CD4-positive, alpha-beta T cell treated with Interleukin-15 for 1 hour (primary cell): ENCODE measurements around the gene INSIG1.

Source experiments
- DNase-seq: peaks from one replicate; pipeline ENCODE4 v3.0.0-alpha.2; 2020

The INSIG1 gene

DNA sequence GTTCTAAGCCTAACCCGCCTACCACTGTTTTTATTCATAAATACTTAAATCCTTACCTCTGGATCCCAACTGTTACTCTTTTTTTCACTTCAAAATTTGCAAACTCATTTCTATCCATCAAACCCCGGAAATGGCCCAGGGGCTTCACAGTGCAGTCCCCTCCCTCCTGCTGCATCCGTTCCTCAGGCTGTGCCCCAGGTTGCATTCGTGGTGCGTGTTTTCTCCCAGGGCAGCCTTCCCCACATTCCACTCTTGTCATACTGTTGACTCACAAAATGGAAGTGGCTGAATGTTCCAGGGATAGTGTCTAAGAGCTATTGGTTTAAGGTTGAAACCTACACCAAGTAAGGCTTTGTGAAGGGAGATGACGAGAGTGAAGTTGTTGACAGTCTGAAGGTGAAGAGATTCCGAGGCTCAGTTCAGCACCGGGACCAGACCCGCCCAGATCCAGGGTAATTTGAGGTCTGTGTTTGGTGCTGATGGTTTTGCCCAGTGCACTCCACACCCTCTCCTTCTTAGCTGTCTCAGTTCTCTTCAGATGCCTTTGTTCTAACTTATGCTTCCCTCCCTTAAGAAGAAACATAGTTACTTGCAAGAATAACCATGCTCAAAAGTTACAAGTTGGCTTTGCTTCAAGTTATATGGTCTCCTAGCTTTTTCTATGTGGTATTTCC lies 7.7 kb downstream of the INSIG1 start:
- no peak for DNase-seq

DNA sequence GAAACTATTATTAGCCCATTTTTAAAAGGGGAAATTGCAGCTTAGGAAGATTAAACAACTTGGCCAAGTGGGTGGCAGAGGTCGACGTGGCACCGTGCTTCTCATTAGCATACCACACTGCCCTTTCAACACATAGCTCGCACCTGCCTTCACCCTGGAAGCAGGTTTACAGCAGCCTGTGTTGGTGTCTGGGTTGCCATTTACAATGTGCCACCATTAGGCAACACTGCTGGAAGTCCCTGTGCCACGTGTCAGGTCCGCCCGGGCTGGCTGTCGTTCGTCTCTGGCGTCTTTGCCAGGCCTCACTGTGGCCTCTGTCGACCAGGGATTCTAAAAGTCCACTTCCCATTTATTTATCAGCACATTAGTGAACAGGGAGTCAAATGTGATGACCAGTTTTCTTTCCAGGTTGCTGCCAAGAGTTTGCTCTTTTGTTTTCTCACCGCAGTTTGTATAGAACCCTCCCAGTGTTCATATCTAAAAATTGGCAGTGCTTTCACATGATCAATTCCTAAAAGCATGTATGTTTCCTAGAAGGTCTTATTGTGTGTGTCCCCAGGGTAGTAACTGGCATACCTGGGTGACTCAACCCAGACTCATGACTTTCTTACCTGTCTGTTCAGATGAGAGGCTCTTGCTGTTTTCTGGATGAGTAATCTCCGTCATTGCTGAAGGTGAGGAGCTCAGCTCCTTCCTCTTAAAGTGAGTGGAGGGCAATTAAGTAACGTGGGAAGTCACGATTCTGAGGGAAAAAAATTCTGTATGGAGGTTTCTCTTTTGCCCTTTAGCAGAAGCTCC lies 9.2 kb downstream of the INSIG1 start:
- no peak for DNase-seq

DNA sequence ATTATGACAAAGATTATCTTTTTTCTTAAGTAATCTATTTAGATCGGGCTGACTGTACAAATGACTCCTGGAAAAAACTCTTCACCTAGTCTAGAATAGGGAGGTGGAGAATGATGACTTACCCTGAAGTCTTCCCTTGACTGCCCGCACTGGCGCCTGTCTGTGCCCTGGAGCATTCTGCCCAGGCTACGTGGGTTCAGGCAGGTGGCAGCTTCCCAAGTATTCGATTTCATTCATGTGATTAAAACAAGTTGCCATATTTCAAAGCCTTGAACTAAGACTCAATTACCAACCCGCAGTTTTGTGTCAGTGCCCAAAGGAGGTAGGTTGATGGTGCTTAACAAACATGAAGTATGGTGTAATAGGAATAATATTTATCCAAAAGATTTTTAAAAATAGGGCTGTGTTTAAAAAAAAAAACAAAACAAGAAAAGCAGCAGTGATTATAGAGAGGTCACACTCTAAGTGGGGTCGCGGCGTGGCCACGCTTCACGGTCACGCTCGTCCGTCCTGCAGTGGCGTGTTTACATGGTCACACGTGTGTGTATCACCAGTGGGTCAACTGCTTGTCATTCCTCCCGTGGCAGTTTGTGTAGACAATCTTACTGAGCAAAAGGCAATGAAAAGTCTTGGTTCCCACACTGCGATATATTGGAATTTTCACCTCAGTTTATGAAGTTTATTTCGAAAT lies 10.8 kb downstream of the INSIG1 start:
- DNase-seq, result no peak

DNA sequence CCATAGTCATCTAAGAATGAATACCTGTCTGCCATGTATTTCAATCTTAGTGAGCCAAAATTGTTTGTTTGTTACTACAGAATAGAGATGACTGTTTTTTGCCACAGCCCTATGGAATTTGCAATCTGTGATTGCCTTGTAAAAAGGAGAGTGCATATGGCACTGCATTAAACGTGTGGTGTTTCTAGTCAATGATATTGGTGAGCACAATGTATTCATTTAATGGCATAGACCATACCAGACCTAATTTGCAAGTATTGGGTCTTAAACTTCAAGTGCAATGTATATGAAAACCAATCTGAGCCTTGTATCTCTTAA lies 11.3 kb downstream of the INSIG1 start:
- no peak for DNase-seq

DNA sequence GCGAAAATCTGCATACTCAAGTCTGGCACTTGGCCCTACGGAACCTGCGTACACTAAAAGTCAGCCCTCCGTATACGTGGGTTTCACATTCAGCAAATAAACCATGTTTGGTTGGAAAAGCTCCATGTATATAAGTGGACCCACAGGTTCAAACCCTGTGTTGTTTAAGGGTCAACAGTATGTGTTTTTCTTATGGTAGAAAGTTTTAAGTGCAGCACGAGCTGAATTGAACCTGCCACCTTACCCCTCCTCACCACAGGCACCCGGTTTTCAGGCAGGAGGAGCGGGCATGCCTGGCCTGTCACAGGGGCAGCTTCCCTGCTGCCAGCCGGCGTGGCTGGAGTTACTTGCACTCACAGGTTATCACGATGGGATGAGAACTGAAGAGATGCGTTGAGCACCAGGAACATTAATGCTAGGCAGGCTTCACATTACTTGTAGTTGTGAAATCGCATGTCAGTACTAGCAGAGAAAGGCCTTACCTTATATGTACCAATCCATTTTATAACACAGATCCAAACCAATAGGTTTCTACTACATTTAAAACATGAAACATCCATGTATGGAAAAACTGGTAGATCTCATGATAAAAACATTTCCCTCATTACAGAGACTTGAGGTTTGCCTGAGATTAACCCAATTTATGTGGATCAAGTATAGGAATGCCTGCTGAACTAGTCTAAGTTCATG lies 12.9 kb downstream of the INSIG1 start:
- no peak for DNase-seq

DNA sequence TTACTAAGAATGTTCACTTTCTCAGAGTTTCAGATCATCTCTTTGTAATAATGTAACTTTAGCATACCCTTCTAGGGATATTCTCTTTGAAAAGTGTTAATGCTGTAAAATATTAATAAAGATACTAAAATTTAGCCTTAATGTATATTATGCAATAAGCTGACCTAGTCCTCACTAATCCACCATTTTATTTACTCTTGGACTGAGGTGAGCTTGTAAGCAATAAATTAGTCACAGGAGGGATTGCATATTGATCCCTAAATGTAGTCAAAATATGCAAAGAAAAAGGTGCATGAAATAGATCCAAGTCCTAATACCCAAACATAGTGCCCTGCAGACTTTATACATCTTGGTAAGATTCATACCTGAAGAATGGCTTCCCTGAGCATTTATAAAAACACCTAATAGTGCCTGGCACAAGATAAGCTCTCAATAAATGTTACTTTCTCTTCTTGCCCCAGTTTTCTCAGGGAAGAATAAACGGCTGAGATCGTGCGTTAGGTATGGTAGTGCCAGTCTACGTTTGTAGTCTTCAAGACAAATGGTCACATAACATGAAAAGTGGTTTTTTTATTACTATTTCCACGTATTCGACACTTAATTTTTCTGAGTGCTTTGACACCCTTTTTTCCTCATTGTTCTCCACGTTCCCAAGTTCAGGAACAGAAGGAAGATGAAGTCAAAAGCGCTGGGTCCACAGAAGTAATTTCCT lies 14.3 kb downstream of the INSIG1 start:
- DNase-seq, result no peak

DNA sequence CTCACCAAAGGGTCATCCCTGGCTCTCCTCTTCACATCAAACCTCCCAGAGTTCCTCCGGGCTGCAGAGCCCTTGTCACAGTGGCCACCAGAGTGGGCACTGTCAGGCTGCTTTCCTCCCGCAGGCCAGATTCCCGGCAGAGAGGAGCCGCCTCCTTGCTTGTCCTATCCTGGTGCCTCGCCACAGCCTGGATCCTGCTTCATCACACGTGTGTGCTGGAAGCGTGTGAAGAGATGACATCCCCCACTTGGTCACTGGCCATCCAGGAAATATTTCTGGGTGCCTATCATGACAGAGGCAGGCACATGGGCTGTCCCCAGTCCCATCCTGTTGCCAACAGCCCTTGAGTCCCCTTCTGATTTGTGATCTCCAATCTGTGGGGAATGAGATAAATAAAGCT lies 15.0 kb downstream of the INSIG1 start:
- no peak for DNase-seq

DNA sequence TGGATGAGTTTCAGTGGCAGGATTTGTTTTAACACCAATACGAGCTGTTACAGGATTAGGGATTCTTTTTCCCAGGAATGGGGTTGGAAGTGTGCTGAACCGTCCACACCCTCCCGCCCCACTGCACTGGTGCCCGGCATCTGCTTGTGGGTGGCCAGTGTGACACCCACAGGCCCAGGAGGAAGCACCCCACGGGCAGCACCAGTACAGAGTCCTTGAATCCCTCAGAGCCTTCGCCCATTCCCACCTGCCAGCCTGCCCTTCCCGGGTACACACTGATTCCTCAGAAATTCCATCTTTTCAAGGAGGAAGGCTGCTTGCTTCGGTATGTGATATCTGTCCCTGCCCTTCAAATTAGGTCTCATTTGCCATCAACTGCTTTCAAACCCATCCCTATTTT lies 15.4 kb downstream of the INSIG1 start:
- no peak for DNase-seq

DNA sequence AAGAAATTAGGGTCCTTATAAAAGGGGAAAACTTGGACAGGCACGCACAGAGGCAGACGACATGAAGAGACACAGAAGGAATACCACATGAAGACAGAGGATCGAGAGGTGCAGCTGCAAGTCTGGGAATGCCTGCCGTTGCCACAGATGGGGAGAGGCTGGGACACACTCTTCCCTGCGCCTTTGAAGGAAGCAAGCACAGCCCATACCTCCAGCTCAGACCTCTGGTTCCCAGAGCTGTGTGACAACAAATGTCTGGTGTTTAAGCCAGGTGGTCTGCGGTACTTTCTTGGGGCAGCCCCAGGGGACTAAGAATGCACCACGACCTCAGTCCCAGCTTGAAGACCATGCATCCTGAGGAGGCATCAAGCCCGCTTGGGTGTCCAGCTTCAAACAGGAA lies 18.3 kb downstream of the INSIG1 start:
- no peak for DNase-seq

DNA sequence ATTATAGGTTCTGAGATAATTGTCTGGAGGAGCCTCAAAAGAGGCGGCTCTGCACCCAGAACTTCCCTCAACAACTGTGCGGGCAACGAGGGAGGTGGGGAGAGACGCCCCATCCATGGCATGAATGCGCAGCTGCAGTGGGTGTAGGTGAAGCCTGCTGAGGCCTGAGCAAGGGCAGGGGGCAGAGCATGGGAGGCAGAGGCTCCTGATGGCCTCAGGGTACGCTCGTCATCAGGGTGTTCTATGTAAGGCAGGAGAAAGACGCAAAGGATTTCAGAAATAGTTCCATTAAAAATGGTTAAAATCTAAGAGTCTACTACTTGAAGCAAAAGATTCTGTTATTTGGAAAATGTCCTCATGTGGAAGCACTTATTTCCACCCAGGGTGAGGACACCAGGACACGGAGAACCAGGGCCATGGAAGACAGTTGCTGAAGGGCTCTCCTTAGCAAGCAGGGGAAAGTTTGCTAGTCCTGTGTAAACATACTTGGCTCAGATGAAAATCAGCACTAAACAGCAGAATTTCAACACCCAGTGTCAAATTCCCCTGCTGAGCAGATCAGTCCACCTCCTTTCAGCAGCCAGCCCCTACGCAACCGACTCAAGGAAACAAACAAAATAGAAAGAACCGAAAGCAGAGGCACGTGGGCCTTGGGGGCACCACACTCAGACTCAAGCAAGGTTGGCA lies 18.9 kb downstream of the INSIG1 start:
- DNase-seq, result no peak

DNA sequence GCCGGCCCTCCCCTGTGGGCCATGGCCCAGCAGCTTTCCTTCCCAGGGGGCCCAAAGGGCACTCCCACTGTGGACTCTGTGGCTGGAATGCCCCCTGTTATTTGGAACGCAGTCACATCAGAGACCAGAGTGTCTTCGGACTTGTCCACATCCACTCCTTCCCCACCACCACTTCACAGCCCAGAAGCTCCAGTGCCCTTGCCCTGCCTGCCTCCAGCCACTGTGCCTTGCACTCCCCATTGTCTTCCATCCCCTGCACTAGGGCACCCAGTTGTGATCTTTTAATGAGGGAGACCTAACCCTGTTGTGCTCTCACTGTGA lies 19.4 kb downstream of the INSIG1 start:
- no peak for DNase-seq

DNA sequence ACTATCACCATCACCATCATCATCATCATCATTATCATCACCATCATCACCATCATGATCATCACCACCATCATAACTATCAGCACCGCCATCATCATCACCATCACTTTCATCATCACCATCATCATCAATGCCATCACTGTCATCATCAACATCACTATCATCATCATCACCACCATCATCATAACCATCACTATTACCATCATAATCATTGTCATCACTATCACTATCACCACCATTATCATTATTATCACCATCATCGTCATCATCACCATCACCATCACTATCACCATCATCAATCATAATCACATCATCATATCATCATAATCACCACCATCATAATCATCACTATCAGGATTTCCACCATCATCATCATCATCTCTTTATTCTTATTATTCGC lies 20.6 kb downstream of the INSIG1 start:
- no peak for DNase-seq

DNA sequence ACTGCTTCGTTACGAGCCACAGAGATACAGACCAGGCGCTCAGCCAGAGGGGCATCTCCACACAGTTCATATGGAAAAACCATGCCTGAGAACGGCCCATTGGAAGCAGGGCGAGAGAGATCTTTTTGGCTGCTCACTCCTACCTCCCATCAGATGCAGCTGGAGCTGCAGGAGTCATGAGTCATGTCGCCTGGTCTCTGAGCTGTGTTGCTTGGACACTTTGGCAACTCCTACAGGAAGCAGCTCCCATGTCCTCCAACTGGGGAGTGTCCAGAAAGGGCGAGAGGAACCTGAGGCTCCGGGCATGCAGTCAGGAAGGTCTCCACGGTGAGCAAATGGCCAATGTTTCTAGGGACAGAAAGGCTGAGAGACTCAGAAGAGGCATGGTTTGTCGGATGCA lies 24.9 kb downstream of the INSIG1 start:
- DNase-seq, result no peak

DNA sequence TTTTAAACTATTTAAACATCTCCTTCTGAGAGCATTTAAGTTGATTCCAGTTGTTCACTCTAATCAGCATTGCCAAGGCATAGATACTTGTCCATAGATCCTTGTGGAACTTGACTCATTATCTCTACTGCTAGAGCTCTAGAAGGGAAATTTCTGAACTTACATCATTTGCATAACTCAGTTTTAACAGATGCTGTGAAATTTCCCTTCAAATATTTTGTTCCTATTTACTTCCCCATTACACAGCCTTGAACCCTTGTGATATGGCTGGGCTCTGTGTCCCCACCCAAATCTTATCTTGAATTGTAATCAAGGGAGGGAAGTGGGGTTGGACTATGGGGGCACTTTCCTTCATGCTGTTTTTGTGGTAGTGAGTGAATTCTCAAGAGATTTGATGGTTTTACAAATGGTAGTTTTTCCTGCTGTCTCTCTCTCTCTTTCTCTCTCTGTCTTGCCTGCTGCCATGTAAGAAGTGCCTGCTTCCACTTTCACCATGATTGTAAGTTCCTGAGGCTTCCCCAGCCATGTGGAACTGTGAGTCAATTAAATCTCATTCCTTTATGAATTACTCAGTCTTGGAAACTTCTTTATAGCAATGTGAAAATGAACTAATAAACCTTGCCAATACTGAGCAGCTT lies 25.4 kb downstream of the INSIG1 start:
- DNase-seq, result no peak

DNA sequence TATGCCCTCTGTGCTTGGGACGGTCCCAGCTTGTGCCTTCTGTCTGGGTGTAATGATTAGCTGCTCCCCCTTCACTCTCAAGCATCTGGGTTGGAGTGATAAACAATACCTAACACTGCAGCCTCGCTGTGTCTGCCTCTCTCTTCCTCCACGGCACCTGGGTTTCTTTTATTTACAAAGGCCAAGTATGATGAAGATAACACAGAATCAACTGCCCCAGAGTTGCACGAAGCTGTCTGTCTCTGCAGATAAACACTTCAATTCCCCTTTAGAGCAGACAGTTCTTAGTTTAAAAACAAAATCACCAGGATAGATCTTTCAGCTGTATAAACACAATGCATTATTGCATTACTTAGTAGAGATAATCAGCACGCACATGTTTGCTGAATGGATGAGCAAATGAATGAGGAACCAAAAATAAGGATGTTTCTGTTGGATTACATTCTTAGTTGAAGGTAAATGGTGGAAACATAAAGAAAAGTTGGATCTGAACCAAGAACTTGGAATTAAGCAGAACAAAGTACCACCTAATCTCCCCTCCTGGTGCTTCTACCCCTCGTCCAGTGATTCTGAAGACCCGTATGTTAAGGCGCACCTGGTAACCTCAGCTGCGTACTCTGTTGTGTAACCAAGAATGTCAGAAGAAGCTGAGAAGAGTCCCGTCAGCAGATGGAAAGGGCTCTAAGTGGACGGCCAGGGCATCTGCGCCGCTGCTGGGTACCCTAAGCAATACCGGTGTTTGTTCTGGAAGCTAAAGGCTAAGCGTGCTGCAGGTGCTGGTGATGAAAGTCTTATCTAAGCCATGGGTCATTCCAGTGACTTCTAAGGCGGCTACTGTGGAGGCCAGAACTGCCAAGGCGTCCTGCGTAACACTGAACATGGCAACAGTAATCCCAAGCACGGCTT lies 26.6 kb downstream of the INSIG1 start:
- no peak for DNase-seq

DNA sequence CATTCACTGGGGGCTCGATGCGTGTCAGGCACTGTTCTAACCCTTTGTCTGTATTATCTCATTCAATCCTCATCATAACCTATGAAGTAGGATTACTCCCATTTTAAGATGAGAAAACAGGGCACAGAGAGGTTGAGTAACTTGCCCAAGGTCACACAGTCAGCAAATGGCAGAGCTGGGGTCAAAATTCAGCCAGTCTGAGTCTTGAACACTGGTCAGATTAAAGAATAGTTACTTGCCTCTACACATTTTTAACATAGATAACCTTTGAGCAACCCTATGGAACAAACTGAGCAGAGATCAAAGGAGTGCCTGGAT lies 27.2 kb downstream of the INSIG1 start:
- no peak for DNase-seq

DNA sequence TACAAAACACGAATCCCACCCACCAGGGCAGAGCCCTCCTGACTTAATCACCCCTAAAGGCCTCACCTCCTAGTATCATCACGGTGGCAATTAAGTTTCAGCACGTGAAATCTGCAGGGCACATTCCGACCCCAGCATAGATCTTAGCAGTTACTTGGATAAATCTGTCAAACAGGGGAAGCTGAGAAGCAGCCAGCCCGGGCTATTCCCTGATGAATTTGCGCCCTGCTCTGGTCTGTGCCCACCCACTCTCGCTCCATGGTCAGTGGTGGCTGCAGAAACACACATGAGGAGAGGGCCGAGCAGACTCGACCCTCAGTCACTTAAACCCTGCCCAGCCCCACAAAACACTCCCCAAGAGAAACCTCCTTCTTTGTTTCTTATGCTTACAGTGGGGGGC lies 28.7 kb downstream of the INSIG1 start:
- DNase-seq, result no peak

DNA sequence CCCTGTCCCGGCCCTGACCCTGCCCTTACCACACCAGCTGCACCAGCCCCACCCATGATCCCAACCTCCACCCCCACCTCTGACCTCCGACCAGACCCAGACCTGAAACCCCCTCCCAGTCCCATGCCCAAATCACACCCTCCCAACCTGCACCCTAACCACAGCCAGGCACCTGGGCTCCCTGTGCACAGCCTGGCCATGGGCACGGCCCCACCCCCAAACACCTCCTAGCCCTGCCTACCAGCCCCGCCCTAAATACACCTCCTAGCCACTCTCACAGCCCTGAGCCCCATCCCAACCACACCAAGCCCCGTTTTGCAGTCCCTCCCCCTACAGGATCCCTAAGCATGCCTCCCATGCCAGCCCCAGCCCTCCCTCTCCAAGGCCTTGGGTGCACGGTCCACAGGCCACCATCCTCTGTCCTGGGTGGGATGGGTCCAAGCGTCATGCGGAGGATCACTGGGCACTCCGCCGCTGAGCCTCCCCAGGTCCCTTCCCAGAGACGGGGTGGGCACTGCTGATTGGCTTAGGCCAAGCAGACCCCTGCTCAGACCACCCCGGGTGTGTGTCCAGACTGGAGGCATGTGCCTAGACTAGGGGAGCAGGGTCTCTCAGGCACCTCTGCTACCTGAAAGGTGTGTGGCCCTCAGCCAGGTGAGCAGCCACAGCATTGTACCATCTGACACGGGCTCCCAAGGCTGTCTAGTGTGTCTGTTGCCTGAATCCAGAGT lies 30.1 kb downstream of the INSIG1 start:
- DNase-seq, result no peak

DNA sequence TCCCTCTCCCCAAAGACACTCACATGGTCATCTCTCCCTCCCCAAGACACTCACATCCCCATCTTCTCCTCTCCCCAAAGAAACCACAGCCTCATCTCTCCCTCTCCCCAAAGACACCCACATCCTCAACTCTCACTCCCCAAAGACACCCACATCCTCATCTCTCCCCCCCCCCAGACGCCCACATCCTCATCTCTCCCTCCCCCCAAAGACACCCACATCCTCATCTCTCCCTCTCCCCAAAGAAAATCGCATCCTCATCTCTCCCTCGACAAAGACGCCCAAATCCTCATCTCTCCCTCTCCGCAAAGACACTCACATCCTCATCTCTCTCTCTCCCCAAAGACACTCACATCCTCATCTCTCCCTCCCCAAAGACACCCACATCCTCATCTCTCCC lies 31.5 kb downstream of the INSIG1 start:
- no peak for DNase-seq

DNA sequence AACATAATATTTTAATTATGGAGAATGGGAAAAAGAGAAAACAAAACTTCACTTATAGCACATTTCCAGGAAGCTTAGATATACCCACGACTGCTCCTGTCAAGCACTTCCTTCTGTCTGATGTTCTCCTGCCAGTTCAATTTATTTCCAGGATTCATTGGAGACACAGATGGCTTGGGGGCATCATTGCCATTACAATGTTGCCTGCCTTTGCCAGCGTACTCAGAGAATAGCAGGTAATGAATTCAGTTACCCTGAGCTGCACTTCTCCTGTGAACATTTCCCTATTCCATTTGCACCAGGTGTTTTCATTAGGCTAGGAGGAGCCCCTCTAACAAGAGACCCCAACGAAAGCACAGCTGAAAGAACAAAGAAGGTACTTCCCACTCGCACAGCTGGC lies 33.7 kb downstream of the INSIG1 start:
- DNase-seq, result no peak
